ENCODE results near the gene SPTBN1.

Gene SPTBN1

GRCh38 chr2:54561010-54561409, 104.9 kb downstream of the SPTBN1 start:
- no peak for TF ChIP-seq ZFX (IDR thresholded peaks at IDR 0.05)
- TF ChIP-seq CTCF (conservative IDR thresholded peaks at IDR 0.05) = no peak
- H3K27ac ChIP-seq = no peak overlapping the region

GRCh38 chr2:54564439-54564838, 108.3 kb downstream of the SPTBN1 start:
- H3K27ac ChIP-seq = no peak overlapping the region
- no peak for TF ChIP-seq CTCF (conservative IDR thresholded peaks at IDR 0.05)
- no peak for TF ChIP-seq ZFX (IDR thresholded peaks at IDR 0.05)

GRCh38 chr2:54565551-54565950, 109.4 kb downstream of the SPTBN1 start:
- no peak overlapping the region for H3K27ac ChIP-seq
- TF ChIP-seq ZFX (IDR thresholded peaks at IDR 0.05) = no peak
- TF ChIP-seq CTCF (conservative IDR thresholded peaks at IDR 0.05) = no peak

- no peak for TF ChIP-seq ZFX (IDR thresholded peaks at IDR 0.05)
- no peak for TF ChIP-seq CTCF (conservative IDR thresholded peaks at IDR 0.05)
- no peak overlapping the region for H3K27ac ChIP-seq
Measured at GRCh38 chr2:54566896-54567295, 110.8 kb downstream of the SPTBN1 start.

GRCh38 chr2:54568876-54569321, 112.8 kb downstream of the SPTBN1 start:
- H3K27ac ChIP-seq = no peak overlapping the region
- no peak for TF ChIP-seq ZFX (IDR thresholded peaks at IDR 0.05)
- TF ChIP-seq CTCF (conservative IDR thresholded peaks at IDR 0.05) = no peak

GRCh38 chr2:54569745-54570301, 113.7 kb downstream of the SPTBN1 start:
- H3K27ac ChIP-seq = no peak overlapping the region
- TF ChIP-seq ZFX (IDR thresholded peaks at IDR 0.05) (no peak), CTCF (conservative IDR thresholded peaks at IDR 0.05) (no peak)

GRCh38 chr2:54570321-54570855, 114.3 kb downstream of the SPTBN1 start:
- TF ChIP-seq ZFX (IDR thresholded peaks at IDR 0.05) (no peak), CTCF (conservative IDR thresholded peaks at IDR 0.05) (no peak)
- H3K27ac ChIP-seq = no peak overlapping the region

Measured in C4-2B (cell line).